ENCODE measurements around the gene ZFYVE19.
"Not testable (repeated sequence)": the region's sequence is repeated elsewhere in the genome, so short reads cannot be mapped to it uniquely, and the experiment has no call there.

Gene ZFYVE19

DNA sequence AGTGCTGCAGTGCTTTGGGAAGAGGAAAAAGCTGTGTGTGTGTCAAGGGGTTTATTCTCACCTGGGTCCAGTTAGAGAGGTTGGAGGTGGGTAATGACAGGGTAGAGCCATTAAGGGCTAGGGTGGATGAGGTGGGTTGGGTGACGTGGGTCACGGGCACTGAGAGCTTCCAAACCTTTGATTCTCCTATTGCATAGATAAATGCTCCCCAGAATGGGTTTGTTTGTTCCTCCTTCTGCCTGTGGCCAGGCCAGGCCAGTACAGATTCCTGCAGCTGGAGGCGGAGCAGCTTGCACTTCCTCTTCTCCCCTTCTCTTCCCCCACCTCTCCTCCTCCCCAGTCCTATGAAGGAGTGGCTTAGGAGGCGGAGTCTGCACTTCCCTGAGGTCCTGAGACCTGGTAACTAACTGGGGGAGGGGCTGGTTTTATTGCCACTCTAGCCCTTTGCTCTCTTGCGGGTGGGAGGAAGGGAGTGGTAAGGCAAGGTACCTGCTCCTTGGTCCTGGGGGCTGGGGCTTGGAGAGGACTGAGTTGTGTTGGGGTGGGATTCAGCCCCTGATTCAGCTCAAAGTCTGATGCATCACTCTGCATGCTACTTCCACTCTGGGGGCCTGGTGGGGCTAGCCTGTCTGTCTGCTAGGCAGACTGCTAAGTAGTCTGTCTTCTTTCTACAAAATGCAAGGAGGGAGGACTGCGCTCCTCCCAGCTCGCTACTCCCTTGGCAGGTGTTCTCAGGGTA, 40.5 kb downstream of the ZFYVE19 start:
- peak; percentile 62 for DNase-seq (ENCODE audit: low read depth)

DNA sequence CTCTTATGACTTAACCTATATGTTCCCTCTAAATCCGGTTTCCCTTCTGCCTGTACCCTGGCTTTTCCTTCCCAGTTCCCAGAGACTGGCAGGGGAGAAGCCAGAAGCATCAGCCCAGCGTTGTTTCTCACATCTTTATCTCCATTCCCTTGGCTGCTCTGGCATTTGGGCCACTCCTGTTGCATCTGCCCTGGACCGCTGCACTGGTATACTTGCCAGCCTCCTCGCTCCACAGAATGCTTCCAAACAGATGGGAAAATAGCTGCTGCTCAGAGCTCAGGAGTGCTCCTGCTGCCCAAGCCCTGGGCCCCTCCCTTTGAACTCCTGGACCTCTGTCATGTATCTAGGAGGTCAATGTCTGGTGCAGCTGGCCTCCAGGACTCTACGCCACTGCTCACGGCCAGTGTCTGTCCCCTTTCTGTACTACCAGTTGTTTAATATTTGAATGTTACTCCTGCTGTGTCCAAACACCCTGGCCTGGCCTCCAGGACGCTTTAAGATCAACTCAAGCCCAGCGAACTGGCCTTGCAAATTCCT, 43.8 kb downstream of the ZFYVE19 start:
- DNase-seq (ENCODE audit: low read depth): no peak

DNA sequence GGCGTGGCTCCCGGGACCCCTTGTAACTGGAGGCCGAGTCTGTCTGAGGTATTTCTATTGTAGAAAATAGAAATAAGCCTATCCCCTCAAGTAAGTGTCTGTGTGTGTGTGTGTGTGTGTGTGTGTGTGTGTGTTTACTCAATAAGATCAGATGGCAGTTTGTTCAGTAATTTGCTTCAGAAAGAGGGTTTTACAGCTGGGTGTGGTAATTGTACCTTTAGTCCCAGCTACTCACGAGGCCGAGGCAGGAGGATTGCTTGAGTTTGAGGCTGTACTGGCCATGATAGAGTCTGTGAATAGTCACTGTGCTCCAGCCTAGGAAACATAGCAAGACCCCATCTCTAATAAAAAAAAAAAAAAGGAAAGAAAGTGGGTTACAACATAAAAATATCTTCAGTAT, 45.6 kb downstream of the ZFYVE19 start:
- DNase-seq (ENCODE audit: low read depth): no peak

DNA sequence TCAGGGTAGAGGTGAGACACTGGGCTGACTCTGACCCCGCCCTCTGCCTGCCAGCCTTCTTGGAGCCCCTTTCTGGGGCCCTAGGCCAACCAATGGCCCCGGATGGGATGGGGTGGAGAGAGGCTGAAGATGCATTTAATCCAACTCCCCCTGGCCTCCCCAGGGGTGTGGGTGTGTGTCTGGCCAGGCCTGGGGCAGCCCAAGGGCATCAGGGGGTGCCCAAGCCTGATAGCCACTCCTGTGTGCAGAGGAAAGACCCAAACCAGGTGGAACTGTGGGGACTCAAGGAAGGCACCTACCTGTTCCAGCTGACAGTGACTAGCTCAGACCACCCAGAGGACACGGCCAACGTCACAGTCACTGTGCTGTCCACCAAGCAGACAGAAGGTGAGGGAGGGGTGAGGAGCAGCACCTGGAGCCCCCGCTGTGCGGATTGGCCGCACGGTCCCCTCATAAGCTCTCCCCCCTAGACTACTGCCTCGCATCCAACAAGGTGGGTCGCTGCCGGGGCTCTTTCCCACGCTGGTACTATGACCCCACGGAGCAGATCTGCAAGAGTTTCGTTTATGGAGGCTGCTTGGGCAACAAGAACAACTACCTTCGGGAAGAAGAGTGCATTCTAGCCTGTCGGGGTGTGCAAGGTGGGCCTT, 46.5 kb downstream of the ZFYVE19 start:
- no peak for DNase-seq (ENCODE audit: low read depth)

DNA sequence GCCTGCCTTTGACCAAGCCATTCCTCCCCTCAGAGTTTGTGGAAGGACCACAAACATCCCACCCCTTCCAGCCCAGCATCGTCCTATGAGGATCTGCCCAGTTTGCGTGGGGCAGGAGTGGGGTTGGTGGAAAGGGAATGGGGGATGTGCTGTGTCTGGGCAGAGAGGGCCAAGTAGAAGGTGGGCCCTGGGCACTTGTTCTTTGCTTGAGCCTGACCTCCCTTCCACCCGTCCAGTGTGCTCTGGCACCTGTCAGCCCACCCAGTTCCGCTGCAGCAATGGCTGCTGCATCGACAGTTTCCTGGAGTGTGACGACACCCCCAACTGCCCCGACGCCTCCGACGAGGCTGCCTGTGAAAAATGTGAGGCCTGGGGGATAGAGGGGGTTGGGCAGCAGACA, 47.3 kb downstream of the ZFYVE19 start:
- DNase-seq (ENCODE audit: low read depth): no peak

DNA sequence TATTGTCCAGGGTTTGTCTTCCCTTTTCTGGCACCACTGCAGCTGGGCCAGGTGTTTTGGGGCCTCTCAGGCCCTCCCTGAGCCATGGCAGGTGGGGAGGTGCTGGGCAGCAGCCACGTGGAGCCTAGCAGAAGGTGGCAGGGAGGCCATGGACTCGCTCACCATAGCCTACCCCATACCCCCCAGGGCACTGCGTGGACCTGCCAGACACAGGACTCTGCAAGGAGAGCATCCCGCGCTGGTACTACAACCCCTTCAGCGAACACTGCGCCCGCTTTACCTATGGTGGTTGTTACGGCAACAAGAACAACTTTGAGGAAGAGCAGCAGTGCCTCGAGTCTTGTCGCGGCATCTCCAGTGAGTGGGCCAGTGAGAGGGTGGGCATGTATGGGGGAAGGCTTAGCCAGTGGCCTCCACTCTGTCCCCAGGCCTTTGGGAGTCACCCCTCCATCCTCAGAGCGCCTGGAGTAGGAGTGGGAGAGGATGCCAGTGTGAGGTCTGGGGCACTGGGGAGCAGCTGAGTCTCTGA, 48.9 kb downstream of the ZFYVE19 start:
- DNase-seq (ENCODE audit: low read depth): no peak

DNA sequence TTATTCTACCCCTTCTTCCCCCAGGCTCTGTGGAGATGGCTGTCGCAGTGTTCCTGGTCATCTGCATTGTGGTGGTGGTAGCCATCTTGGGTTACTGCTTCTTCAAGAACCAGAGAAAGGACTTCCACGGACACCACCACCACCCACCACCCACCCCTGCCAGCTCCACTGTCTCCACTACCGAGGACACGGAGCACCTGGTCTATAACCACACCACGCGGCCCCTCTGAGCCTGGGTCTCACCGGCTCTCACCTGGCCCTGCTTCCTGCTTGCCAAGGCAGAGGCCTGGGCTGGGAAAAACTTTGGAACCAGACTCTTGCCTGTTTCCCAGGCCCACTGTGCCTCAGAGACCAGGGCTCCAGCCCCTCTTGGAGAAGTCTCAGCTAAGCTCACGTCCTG, 49.9 kb downstream of the ZFYVE19 start:
- DNase-seq (ENCODE audit: low read depth): no peak

DNA sequence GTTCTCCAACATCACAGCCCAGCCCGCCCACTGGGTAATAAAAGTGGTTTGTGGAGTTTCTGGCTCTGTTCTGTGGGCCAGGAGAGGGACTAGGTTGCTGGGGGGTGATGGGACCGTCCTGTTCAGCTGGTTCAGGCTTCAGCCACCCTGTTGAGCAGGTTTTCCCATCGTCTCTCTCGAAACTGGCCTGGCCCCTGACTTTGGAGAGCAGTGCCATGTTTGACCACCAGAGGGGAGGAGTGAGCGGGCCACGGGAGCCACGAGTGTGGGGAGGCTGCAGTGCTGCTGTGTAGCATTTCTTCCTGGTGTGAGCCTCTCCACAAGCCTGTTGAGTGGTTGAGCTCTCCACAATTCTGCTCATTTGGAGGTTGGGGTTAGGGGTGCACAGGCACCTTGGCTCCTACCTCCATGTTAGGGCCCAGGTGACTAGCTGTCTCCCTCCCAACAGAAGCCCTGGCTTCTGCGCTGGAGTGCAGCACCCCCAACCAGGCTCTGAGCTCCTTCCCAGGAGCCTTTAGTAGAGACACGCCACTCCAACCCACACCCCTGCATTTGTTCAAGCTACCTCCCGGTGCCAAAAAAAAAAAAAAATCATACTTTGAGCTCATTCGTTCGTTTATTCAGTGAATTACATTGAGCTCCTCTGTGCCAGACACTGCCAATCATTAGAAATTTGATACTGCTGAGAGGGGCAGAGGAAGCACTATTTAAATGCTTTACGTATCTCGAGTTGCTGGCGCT, 50.9 kb downstream of the ZFYVE19 start:
- DNase-seq (ENCODE audit: low read depth): peak; percentile 72

DNA sequence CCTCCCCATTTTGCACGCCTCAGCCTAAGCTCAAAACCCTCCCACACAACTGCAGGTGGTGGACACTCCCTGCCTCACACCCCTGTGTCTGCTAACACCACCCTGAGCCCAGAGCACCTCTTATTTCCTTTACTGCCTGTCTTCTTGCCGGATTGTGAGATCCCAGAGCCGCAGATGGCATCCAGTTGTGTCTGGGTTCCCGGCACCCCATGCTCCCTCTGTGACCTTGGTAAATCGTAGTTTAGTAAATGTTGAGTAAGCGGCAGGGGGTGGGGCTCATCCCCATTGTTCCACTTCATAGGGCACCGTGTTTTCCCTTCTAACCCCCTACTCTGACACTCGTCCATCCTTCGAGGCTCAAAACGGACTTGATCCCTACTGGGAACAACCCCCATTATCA, 51.8 kb downstream of the ZFYVE19 start:
- no peak for DNase-seq (ENCODE audit: low read depth)

DNA sequence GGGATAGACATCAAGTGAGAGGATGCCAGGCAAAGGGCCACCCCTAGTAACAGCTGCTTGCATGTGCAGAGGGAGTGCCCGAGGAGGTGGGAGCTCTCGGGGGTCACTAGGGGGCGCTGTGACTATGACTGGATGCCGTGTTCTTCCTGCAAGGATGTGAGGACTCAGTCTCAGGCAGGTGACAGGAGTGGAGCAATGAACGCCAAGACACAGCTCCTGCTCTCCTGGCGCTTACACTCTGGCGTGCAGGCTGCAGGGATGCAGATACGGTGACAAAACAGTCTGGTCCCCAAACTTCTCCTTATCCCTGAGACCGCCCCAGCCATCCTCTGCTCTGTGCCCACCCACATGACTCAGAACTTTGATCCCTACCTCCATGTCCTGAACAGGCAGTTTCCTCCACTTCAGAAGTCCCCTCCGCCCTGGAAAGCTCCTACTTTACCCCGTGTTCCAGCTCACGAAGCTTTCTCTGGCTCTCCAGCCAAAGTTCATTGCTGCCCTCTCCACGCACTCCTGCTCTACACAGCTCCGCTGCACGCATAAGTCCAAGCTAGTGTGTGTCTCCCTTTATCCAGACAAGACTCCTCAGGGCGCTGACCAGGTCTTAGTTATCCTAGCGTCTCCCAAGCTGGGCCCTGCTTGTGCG, 52.4 kb downstream of the ZFYVE19 start:
- DNase-seq (ENCODE audit: low read depth): peak; percentile 75

DNA sequence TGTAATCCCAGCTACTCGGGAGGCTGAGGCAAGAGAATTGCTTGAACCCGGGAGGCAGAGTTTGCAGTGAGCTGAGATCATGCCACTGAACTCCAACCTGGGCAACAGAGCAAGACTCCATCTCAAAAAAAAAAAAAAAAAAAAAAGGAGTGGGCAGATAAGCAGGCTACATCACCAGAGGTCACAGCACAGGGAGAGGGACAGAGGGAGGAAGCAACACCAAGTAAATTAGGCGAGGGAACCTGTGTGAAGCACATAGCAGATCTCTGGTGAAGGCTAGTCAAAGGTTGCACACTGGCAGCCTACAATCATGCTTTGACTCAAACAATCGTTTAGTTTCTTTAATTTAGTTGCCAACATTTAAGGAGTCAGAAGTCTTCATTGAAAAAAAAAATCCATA, 54.3 kb downstream of the ZFYVE19 start:
- not testable (repeated sequence) for DNase-seq (ENCODE audit: low read depth)

DNA sequence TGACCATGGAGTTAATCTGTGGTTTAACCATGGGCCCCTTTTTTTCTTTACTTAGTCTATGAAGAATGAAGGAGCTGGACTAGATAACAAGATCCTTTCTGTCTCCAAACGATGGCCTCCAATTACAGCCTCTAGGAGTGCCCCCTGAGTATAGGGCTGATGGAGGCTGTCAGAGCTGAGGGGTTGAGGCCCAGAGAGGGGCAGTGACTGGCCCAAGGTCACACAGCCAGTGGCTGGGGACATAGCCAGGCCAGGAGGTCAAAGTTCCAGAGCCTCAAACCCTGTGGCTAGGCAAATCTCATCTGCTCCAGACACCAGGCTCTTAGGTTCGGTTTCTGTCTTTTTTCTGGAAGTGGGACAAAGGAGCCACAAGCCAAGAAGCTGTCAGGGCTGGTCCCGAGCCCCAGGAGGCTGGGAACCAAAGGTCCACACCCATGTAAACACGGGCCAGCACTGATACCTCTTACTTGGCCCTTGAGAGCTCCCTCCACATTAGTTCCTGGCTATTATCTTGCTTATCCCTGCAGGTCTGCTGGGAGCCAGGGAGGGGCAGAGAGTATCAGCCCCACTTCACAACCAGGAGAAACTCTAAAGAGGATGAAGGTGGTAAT, 56.9 kb downstream of the ZFYVE19 start:
- no peak for DNase-seq (ENCODE audit: low read depth)
